OCI-LY1 (cell line): Measurements from ENCODE around the gene JADE3.

Experiments
- H2AFZ ChIP-seq: fragments of 200-600 bp; sonication (generic), shearing (Covaris generic); 2 replicates; pipeline ENCODE4 v1.6.0; 2014; ENCODE audit warnings: antibody characterized with exemption, mild to moderate bottlenecking, low read length
- H3F3A ChIP-seq: fragments of 200-600 bp; sonication (generic), shearing (Covaris generic); 2 replicates; pipeline ENCODE4 v1.6.0; 2014; ENCODE audit warnings: mild to moderate bottlenecking, antibody characterized with exemption, low read length, moderate library complexity; ENCODE audit not compliant: insufficient read depth
- H3K27ac ChIP-seq: fragments of 200-600 bp; sonication (generic); 2 replicates; pipeline ENCODE4 v1.5.1; 2014; ENCODE audit warnings: low read length, mixed run types, mild to moderate bottlenecking, low read depth; ENCODE audit not compliant: poor library complexity, severe bottlenecking
- H3K27me3 ChIP-seq: fragments of 200-600 bp; sonication (generic); 2 replicates; pipeline ENCODE4 v1.6.0; 2014; ENCODE audit warnings: antibody characterized with exemption, mild to moderate bottlenecking, low read length, moderate library complexity; ENCODE audit not compliant: insufficient read depth
- H3K36me3 ChIP-seq: fragments of 200-600 bp; sonication (generic); 2 replicates; pipeline ENCODE4 v1.6.1; 2014; ENCODE audit warnings: mild to moderate bottlenecking, antibody characterized with exemption, low read length, moderate library complexity, mixed read lengths; ENCODE audit not compliant: insufficient read depth
- H3K4me1 ChIP-seq: fragments of 200-600 bp; sonication (generic); 2 replicates; pipeline ENCODE4 v1.5.1; 2014; ENCODE audit warnings: mild to moderate bottlenecking, low read length, moderate library complexity; ENCODE audit not compliant: insufficient read depth, severe bottlenecking
- H3K4me2 ChIP-seq: fragments of 200-600 bp; sonication (generic), shearing (Covaris generic); 2 replicates; pipeline ENCODE4 v1.6.1; 2014; ENCODE audit warnings: low read length
- H3K4me3 ChIP-seq: fragments of 200-600 bp; sonication (generic); 2 replicates; pipeline ENCODE4 v1.5.1; 2014; ENCODE audit warnings: low read length, low read depth, mild to moderate bottlenecking, mixed read lengths; ENCODE audit not compliant: poor library complexity, severe bottlenecking
- H3K79me2 ChIP-seq: fragments of 200-600 bp; shearing (Covaris generic); 2 replicates; pipeline ENCODE4 v1.6.1; 2016; ENCODE audit warnings: mixed run types, low read length, mixed read lengths; ENCODE audit not compliant: insufficient read depth
- H3K9ac ChIP-seq: fragments of 200-600 bp; sonication (generic), shearing (Covaris generic); 2 replicates; pipeline ENCODE4 v1.6.1; 2014; ENCODE audit warnings: mild to moderate bottlenecking, low read length, mixed read lengths
- H3K9me2 ChIP-seq: fragments of 200-600 bp; sonication (generic), shearing (Covaris generic); 2 replicates; pipeline ENCODE4 v1.6.1; 2014; ENCODE audit warnings: low read depth, mild to moderate bottlenecking, low read length, mixed read lengths
- H3K9me3 ChIP-seq: fragments of 200-600 bp; shearing (Covaris generic); 2 replicates; pipeline ENCODE4 v1.6.1; 2014; ENCODE audit warnings: low read length, mixed read lengths
- H4K20me1 ChIP-seq: fragments of 200-600 bp; sonication (generic), shearing (Covaris generic); 2 replicates; pipeline ENCODE4 v1.6.0; 2016; ENCODE audit warnings: mild to moderate bottlenecking, low read length; ENCODE audit not compliant: insufficient read depth
- EZH2 ChIP-seq: fragments of 200-600 bp; sonication (generic), shearing (Covaris generic); IDR thresholded peaks from 2 replicates; pipeline ENCODE4 v1.8.0; 2017; ENCODE audit warnings: borderline replicate concordance, mixed run types, mild to moderate bottlenecking, antibody characterized with exemption, low read length, moderate library complexity, mixed read lengths
- TF ChIP-seq, protein P1 (sequence below): fragments of 200-600 bp; sonication (generic), shearing (Covaris generic); IDR thresholded peaks from 2 replicates; pipeline ENCODE4 v1.5.1; 2017; ENCODE audit warnings: mild to moderate bottlenecking, antibody characterized with exemption, low read length, moderate library complexity, mixed read lengths

JADE3 gene

GRCh38 chrX:47080915-47081236 lies 168.7 kb downstream of the JADE3 start:
- no peaks in the 10 kb centered on the region for H3K9me3 ChIP-seq
- H3K36me3 ChIP-seq, result no peaks in the 10 kb centered on the region
- no peak overlapping the region for H3K27ac ChIP-seq
- H2AFZ ChIP-seq, result no peak overlapping the region
- no peaks in the 10 kb centered on the region for H3K4me1 ChIP-seq
- no peaks in the 10 kb centered on the region for H3K9me2 ChIP-seq
- TF ChIP-seq, protein P1, sequence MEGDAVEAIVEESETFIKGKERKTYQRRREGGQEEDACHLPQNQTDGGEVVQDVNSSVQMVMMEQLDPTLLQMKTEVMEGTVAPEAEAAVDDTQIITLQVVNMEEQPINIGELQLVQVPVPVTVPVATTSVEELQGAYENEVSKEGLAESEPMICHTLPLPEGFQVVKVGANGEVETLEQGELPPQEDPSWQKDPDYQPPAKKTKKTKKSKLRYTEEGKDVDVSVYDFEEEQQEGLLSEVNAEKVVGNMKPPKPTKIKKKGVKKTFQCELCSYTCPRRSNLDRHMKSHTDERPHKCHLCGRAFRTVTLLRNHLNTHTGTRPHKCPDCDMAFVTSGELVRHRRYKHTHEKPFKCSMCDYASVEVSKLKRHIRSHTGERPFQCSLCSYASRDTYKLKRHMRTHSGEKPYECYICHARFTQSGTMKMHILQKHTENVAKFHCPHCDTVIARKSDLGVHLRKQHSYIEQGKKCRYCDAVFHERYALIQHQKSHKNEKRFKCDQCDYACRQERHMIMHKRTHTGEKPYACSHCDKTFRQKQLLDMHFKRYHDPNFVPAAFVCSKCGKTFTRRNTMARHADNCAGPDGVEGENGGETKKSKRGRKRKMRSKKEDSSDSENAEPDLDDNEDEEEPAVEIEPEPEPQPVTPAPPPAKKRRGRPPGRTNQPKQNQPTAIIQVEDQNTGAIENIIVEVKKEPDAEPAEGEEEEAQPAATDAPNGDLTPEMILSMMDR, result no peak
- no peak for TF ChIP-seq EZH2
- H4K20me1 ChIP-seq, result no peaks in the 10 kb centered on the region
- H3F3A ChIP-seq, result no peaks in the 10 kb centered on the region
- no peak overlapping the region for H3K4me3 ChIP-seq
- no peak overlapping the region for H3K4me2 ChIP-seq
- H3K79me2 ChIP-seq, result no peaks in the 10 kb centered on the region
- H3K27me3 ChIP-seq, result no peaks in the 10 kb centered on the region
- no peak overlapping the region for H3K9ac ChIP-seq

DNA sequence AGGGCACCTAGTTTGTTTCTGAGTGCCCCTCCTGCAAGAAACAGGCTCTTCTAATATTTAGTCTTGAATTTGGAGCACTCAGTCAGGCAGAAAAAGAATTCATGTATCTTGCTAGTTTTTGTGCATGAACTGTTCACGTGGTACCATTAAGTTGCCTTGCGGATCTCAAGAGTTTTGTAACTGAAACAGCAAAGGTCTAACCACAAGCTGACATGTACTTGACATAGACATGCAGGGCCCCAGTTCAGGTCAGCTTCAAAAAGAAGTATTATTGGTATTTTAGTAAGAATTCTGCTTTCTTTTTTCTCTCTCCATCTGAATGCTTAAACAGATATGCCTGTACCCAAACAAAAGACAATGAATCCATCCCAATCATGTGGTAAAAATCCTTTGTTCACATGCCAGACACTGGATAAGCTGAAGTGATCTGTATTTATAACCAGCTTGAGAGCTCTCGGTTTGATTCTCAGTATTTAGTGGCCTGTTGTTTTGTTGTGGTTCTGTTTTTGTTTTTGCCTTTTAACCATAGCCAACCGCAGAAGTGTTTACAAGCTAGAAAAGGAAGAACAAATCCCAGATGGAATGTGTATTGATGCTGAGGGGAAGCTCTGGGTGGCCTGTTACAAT lies 179.0 kb downstream of the JADE3 start:
- no peaks in the 10 kb centered on the region for H3K9me2 ChIP-seq
- H3K79me2 ChIP-seq, result no peaks in the 10 kb centered on the region
- peak overlapping the region; percentile 68 for H3K9ac ChIP-seq
- peak overlapping the region; percentile 97 for H3K27ac ChIP-seq
- H2AFZ ChIP-seq, result peak overlapping the region; percentile 63; the same call in 1 of the 2 replicates
- no peaks in the 10 kb centered on the region for H3K36me3 ChIP-seq
- no peaks in the 10 kb centered on the region for H4K20me1 ChIP-seq
- peak overlapping the region; percentile 68 for H3K4me2 ChIP-seq
- no peaks in the 10 kb centered on the region for H3K27me3 ChIP-seq
- H3K4me3 ChIP-seq, result peak overlapping the region; percentile 17
- H3K4me1 ChIP-seq, result peaks cover 45% of the 10 kb centered on the region
- TF ChIP-seq EZH2, result no peak
- TF ChIP-seq, protein P1, result no peak
- peaks cover 3% of the 10 kb centered on the region; the same call in 1 of the 2 replicates for H3F3A ChIP-seq
- no peaks in the 10 kb centered on the region for H3K9me3 ChIP-seq

GRCh38 chrX:47093248-47093647 lies 181.0 kb downstream of the JADE3 start:
- Histone ChIP-seq H3K4me3 (no peak overlapping the region), H3K9me3 (no peaks in the 10 kb centered on the region), H3K36me3 (no peaks in the 10 kb centered on the region), H3F3A (peaks cover 3% of the 10 kb centered on the region; the same call in 1 of the 2 replicates), H3K9ac (no peak overlapping the region), H3K79me2 (no peaks in the 10 kb centered on the region), H2AFZ (no peak overlapping the region), H3K9me2 (no peaks in the 10 kb centered on the region), H3K27ac (peak overlapping the region; percentile 97), H3K4me2 (0 out of 2 replicates have a peak overlapping the region, but pooled peaks have one; percentile 14), H3K27me3 (no peaks in the 10 kb centered on the region), H4K20me1 (no peaks in the 10 kb centered on the region), H3K4me1 (peaks cover 50% of the 10 kb centered on the region)
- TF ChIP-seq EZH2, result no peak
- TF ChIP-seq, protein P1, result peak; percentile 51; the same call in 1 of the 2 replicates
